ENCODE measurements around the gene NAPB.

DNA sequence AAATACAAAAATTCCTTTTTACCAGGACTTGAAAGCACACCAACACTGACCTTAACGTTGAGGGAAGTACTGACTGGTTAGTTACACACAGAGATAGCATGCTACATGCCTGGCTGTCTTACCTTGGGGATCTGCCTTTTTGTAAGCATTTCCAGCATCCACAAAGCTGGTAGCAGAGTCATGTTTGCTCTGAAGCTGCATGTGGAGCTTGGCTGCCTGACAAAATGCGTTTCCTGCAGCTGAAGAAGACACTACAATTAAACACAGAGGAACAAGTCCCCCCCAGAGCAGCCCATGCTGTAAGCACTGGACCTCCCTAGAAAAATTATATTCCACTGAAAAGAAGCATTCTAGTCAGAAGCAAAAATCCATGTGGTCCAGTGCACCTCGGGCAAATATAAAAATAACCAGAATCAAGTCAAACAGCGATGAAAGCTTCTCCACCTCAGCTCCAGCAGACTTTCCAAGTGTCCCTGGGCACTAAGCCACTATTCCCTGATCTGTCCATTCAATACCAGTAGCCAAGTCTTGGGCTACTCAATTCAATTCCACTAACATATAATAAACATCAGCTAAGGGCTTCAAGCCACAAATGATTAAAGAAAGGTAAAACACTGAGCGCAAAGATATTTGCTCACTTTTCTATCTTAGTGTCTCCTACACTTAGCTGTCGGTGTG, 24.2 kb downstream of the NAPB start:
- TF ChIP-seq POLR2AphosphoS5 (IDR thresholded peaks at IDR 0.05; ENCODE audit: borderline replicate concordance, low read depth, low read length) (no peak), EZH2 (IDR thresholded peaks at IDR 0.05) (no peak), FOXP2 (optimal IDR thresholded peaks at IDR 0.05; ENCODE audit: control extremely low read depth, extremely low read length, insufficient read depth) (no peak)

Data from SK-N-MC (cell line).